ENCODE measurements around the gene MATK.

Gene MATK

GRCh38 chr19:3805859-3806258 lies 19.7 kb upstream of the MATK start:
- Histone ChIP-seq H3K4me1 (ENCODE audit: control insufficient read depth in 2 of 2, insufficient read depth in 2 of 2, low read length in 2 of 2) (peaks cover 0 to 2% of the 10 kb centered on the region in 2 donors), H3K9me3 (ENCODE audit: control insufficient read depth in 2 of 2, low read length in 2 of 2) (no peaks in the 10 kb centered on the region), H3K9ac (ENCODE audit: low read depth in 1 of 2, low read length in 2 of 2) (no peak overlapping the region), H3K27ac (ENCODE audit: low read depth in 2 of 2, low read length in 2 of 2) (no peak overlapping the region), H3K4me3 (ENCODE audit: low read length in 2 of 2) (no peak overlapping the region), H3K27me3 (ENCODE audit: control insufficient read depth in 2 of 2, insufficient read depth in 2 of 2, low read length in 2 of 2) (peaks cover 10% of the 10 kb centered on the region in 2 donors), H3K36me3 (ENCODE audit: control insufficient read depth in 2 of 2, insufficient read depth in 2 of 2, low read length in 2 of 2) (no peaks in the 10 kb centered on the region)

- Histone ChIP-seq H3K4me1 (ENCODE audit: control insufficient read depth in 2 of 2, insufficient read depth in 2 of 2, low read length in 2 of 2) (peaks cover 0 to 2% of the 10 kb centered on the region in 2 donors), H3K4me3 (ENCODE audit: low read length in 2 of 2) (no peak overlapping the region), H3K9me3 (ENCODE audit: control insufficient read depth in 2 of 2, low read length in 2 of 2) (no peaks in the 10 kb centered on the region), H3K27me3 (ENCODE audit: control insufficient read depth in 2 of 2, insufficient read depth in 2 of 2, low read length in 2 of 2) (peaks cover 10% of the 10 kb centered on the region in 2 donors), H3K27ac (ENCODE audit: low read depth in 2 of 2, low read length in 2 of 2) (no peak overlapping the region), H3K9ac (ENCODE audit: low read depth in 1 of 2, low read length in 2 of 2) (no peak overlapping the region), H3K36me3 (ENCODE audit: control insufficient read depth in 2 of 2, insufficient read depth in 2 of 2, low read length in 2 of 2) (no peaks in the 10 kb centered on the region)
Observed at GRCh38 chr19:3804429-3804828, 18.2 kb upstream of the MATK start.

GRCh38 chr19:3803986-3804385 lies 17.8 kb upstream of the MATK start:
- Histone ChIP-seq H3K27me3 (ENCODE audit: control insufficient read depth in 2 of 2, insufficient read depth in 2 of 2, low read length in 2 of 2) (peaks cover 10% of the 10 kb centered on the region in 2 donors), H3K9me3 (ENCODE audit: control insufficient read depth in 2 of 2, low read length in 2 of 2) (no peaks in the 10 kb centered on the region), H3K4me3 (ENCODE audit: low read length in 2 of 2) (no peak overlapping the region), H3K27ac (ENCODE audit: low read depth in 2 of 2, low read length in 2 of 2) (no peak overlapping the region), H3K9ac (ENCODE audit: low read depth in 1 of 2, low read length in 2 of 2) (no peak overlapping the region), H3K4me1 (ENCODE audit: control insufficient read depth in 2 of 2, insufficient read depth in 2 of 2, low read length in 2 of 2) (peaks cover 0 to 2% of the 10 kb centered on the region in 2 donors), H3K36me3 (ENCODE audit: control insufficient read depth in 2 of 2, insufficient read depth in 2 of 2, low read length in 2 of 2) (no peaks in the 10 kb centered on the region)

GRCh38 chr19:3803114-3803888 lies 17.1 kb upstream of the MATK start:
- no peak overlapping the region for H3K9ac ChIP-seq (ENCODE audit: low read depth in 1 of 2, low read length in 2 of 2)
- no peaks in the 10 kb centered on the region for H3K36me3 ChIP-seq (ENCODE audit: control insufficient read depth in 2 of 2, insufficient read depth in 2 of 2, low read length in 2 of 2)
- H3K27me3 ChIP-seq (ENCODE audit: control insufficient read depth in 2 of 2, insufficient read depth in 2 of 2, low read length in 2 of 2), result peaks cover 10% of the 10 kb centered on the region in 2 donors
- no peak overlapping the region for H3K27ac ChIP-seq (ENCODE audit: low read depth in 2 of 2, low read length in 2 of 2)
- H3K4me3 ChIP-seq (ENCODE audit: low read length in 2 of 2), result no peak overlapping the region
- no peaks in the 10 kb centered on the region for H3K9me3 ChIP-seq (ENCODE audit: control insufficient read depth in 2 of 2, low read length in 2 of 2)
- H3K4me1 ChIP-seq (ENCODE audit: control insufficient read depth in 2 of 2, insufficient read depth in 2 of 2, low read length in 2 of 2), result peaks cover 0 to 2% of the 10 kb centered on the region in 2 donors

GRCh38 chr19:3801412-3802096 lies 15.4 kb upstream of the MATK start:
- no peaks in the 10 kb centered on the region for H3K9me3 ChIP-seq (ENCODE audit: control insufficient read depth in 2 of 2, low read length in 2 of 2)
- no peaks in the 10 kb centered on the region for H3K36me3 ChIP-seq (ENCODE audit: control insufficient read depth in 2 of 2, insufficient read depth in 2 of 2, low read length in 2 of 2)
- H3K27ac ChIP-seq (ENCODE audit: low read depth in 2 of 2, low read length in 2 of 2), result no peak overlapping the region
- no peak overlapping the region for H3K4me3 ChIP-seq (ENCODE audit: low read length in 2 of 2)
- peaks cover 0 to 2% of the 10 kb centered on the region in 2 donors for H3K4me1 ChIP-seq (ENCODE audit: control insufficient read depth in 2 of 2, insufficient read depth in 2 of 2, low read length in 2 of 2)
- H3K27me3 ChIP-seq (ENCODE audit: control insufficient read depth in 2 of 2, insufficient read depth in 2 of 2, low read length in 2 of 2), result peaks cover 10% of the 10 kb centered on the region in 2 donors
- no peak overlapping the region for H3K9ac ChIP-seq (ENCODE audit: low read depth in 1 of 2, low read length in 2 of 2)

GRCh38 chr19:3800996-3801395 lies 14.8 kb upstream of the MATK start:
- Histone ChIP-seq H3K9me3 (ENCODE audit: control insufficient read depth in 2 of 2, low read length in 2 of 2) (no peaks in the 10 kb centered on the region), H3K27me3 (ENCODE audit: control insufficient read depth in 2 of 2, insufficient read depth in 2 of 2, low read length in 2 of 2) (peaks cover 10% of the 10 kb centered on the region in 2 donors), H3K36me3 (ENCODE audit: control insufficient read depth in 2 of 2, insufficient read depth in 2 of 2, low read length in 2 of 2) (no peaks in the 10 kb centered on the region), H3K4me1 (ENCODE audit: control insufficient read depth in 2 of 2, insufficient read depth in 2 of 2, low read length in 2 of 2) (peaks cover 0 to 2% of the 10 kb centered on the region in 2 donors), H3K4me3 (ENCODE audit: low read length in 2 of 2) (no peak overlapping the region), H3K9ac (ENCODE audit: low read depth in 1 of 2, low read length in 2 of 2) (no peak overlapping the region), H3K27ac (ENCODE audit: low read depth in 2 of 2, low read length in 2 of 2) (no peak overlapping the region)

- H3K27ac ChIP-seq (ENCODE audit: low read depth in 2 of 2, low read length in 2 of 2), result no peak overlapping the region
- no peak overlapping the region for H3K4me3 ChIP-seq (ENCODE audit: low read length in 2 of 2)
- peaks cover 0 to 2% of the 10 kb centered on the region in 2 donors for H3K4me1 ChIP-seq (ENCODE audit: control insufficient read depth in 2 of 2, insufficient read depth in 2 of 2, low read length in 2 of 2)
- H3K36me3 ChIP-seq (ENCODE audit: control insufficient read depth in 2 of 2, insufficient read depth in 2 of 2, low read length in 2 of 2), result no peaks in the 10 kb centered on the region
- H3K9me3 ChIP-seq (ENCODE audit: control insufficient read depth in 2 of 2, low read length in 2 of 2), result no peaks in the 10 kb centered on the region
- peaks cover 10% of the 10 kb centered on the region in 2 donors for H3K27me3 ChIP-seq (ENCODE audit: control insufficient read depth in 2 of 2, insufficient read depth in 2 of 2, low read length in 2 of 2)
- no peak overlapping the region for H3K9ac ChIP-seq (ENCODE audit: low read depth in 1 of 2, low read length in 2 of 2)
Observed at GRCh38 chr19:3798137-3798536, 12.0 kb upstream of the MATK start.

- no peaks in the 10 kb centered on the region for H3K36me3 ChIP-seq (ENCODE audit: control insufficient read depth in 2 of 2, insufficient read depth in 2 of 2, low read length in 2 of 2)
- no peak overlapping the region for H3K27ac ChIP-seq (ENCODE audit: low read depth in 2 of 2, low read length in 2 of 2)
- H3K4me1 ChIP-seq (ENCODE audit: control insufficient read depth in 2 of 2, insufficient read depth in 2 of 2, low read length in 2 of 2), result no peaks in the 10 kb centered on the region
- peaks cover 3 to 4% of the 10 kb centered on the region in 2 donors for H3K27me3 ChIP-seq (ENCODE audit: control insufficient read depth in 2 of 2, insufficient read depth in 2 of 2, low read length in 2 of 2)
- no peak overlapping the region for H3K9ac ChIP-seq (ENCODE audit: low read depth in 1 of 2, low read length in 2 of 2)
- no peak overlapping the region for H3K4me3 ChIP-seq (ENCODE audit: low read length in 2 of 2)
- H3K9me3 ChIP-seq (ENCODE audit: control insufficient read depth in 2 of 2, low read length in 2 of 2), result no peaks in the 10 kb centered on the region
Observed at GRCh38 chr19:3796358-3796757, 10.2 kb upstream of the MATK start.

GRCh38 chr19:3793799-3794198 lies 7.6 kb upstream of the MATK start:
- no peak overlapping the region for H3K4me3 ChIP-seq (ENCODE audit: low read length in 2 of 2)
- H3K9me3 ChIP-seq (ENCODE audit: control insufficient read depth in 2 of 2, low read length in 2 of 2), result no peaks in the 10 kb centered on the region
- no peak overlapping the region for H3K9ac ChIP-seq (ENCODE audit: low read depth in 1 of 2, low read length in 2 of 2)
- no peak overlapping the region for H3K27ac ChIP-seq (ENCODE audit: low read depth in 2 of 2, low read length in 2 of 2)
- no peaks in the 10 kb centered on the region for H3K4me1 ChIP-seq (ENCODE audit: control insufficient read depth in 2 of 2, insufficient read depth in 2 of 2, low read length in 2 of 2)
- H3K27me3 ChIP-seq (ENCODE audit: control insufficient read depth in 2 of 2, insufficient read depth in 2 of 2, low read length in 2 of 2), result no peaks in the 10 kb centered on the region
- no peaks in the 10 kb centered on the region for H3K36me3 ChIP-seq (ENCODE audit: control insufficient read depth in 2 of 2, insufficient read depth in 2 of 2, low read length in 2 of 2)

GRCh38 chr19:3792114-3792513 lies 5.9 kb upstream of the MATK start:
- Histone ChIP-seq H3K9me3 (ENCODE audit: control insufficient read depth in 2 of 2, low read length in 2 of 2) (no peaks in the 10 kb centered on the region), H3K36me3 (ENCODE audit: control insufficient read depth in 2 of 2, insufficient read depth in 2 of 2, low read length in 2 of 2) (no peaks in the 10 kb centered on the region), H3K27me3 (ENCODE audit: control insufficient read depth in 2 of 2, insufficient read depth in 2 of 2, low read length in 2 of 2) (no peaks in the 10 kb centered on the region), H3K27ac (ENCODE audit: low read depth in 2 of 2, low read length in 2 of 2) (no peak overlapping the region), H3K9ac (ENCODE audit: low read depth in 1 of 2, low read length in 2 of 2) (no peak overlapping the region), H3K4me1 (ENCODE audit: control insufficient read depth in 2 of 2, insufficient read depth in 2 of 2, low read length in 2 of 2) (no peaks in the 10 kb centered on the region), H3K4me3 (ENCODE audit: low read length in 2 of 2) (no peak overlapping the region)
